HL-60 (cell line): Measurements from ENCODE around the gene KIAA0040.

Experiments used
- DNase-seq, 2 experiments: peaks; one replicate each; pipeline ENCODE4 v3.0.0-alpha.2; 2010 to 2020; ENCODE audit warnings: low read depth in 1 of 2, low spot score in 1 of 2
- H3K27ac ChIP-seq: fragments of 250-450 bp; sonication (Bioruptor Pico); replicated peaks from 2 replicates; pipeline ENCODE4 v1.5.1; 2020; ENCODE audit warnings: mild to moderate bottlenecking, moderate library complexity
- H3K27me3 ChIP-seq: fragments of 250-450 bp; sonication (Bioruptor Pico); 2 replicates; pipeline ENCODE4 v1.5.1; 2021; ENCODE audit warnings: mild to moderate bottlenecking, moderate library complexity; ENCODE audit not compliant: insufficient read depth, poor library complexity, severe bottlenecking
- H3K4me3 ChIP-seq: replicated peaks from 2 replicates; pipeline ENCODE4 v1.5.1; 2011; ENCODE audit warnings: mild to moderate bottlenecking, control low read depth, low read length; ENCODE audit not compliant: insufficient read depth
- GABPA ChIP-seq: IDR thresholded peaks from 2 replicates; pipeline ENCODE4 v1.6.1; 2012; ENCODE audit warnings: low read depth
- POLR2AphosphoS5 ChIP-seq: IDR thresholded peaks from 2 replicates; pipeline ENCODE4 v1.6.1; 2012; ENCODE audit warnings: low read depth
- REST ChIP-seq: IDR thresholded peaks from 2 replicates; pipeline ENCODE4 v1.6.1; 2012; ENCODE audit warnings: low read depth; ENCODE audit not compliant: insufficient replicate concordance
- SPI1 ChIP-seq: IDR thresholded peaks from 2 replicates; pipeline ENCODE4 v1.6.1; 2012; ENCODE audit warnings: low read depth, mild to moderate bottlenecking, borderline replicate concordance
- TF ChIP-seq, protein P1 (sequence below): IDR thresholded peaks from one replicate; pipeline ENCODE4 v1.5.1; 2011; ENCODE audit warnings: low read length, control low read depth, inconsistent platforms; ENCODE audit not compliant: insufficient read depth

KIAA0040 gene

GRCh38 chr1:175183586-175183985 is 9.0 kb downstream of the KIAA0040 start:
- TF ChIP-seq GABPA (no peak), POLR2AphosphoS5 (no peak), SPI1 (no peak), REST (no peak)
- TF ChIP-seq, protein P1, sequence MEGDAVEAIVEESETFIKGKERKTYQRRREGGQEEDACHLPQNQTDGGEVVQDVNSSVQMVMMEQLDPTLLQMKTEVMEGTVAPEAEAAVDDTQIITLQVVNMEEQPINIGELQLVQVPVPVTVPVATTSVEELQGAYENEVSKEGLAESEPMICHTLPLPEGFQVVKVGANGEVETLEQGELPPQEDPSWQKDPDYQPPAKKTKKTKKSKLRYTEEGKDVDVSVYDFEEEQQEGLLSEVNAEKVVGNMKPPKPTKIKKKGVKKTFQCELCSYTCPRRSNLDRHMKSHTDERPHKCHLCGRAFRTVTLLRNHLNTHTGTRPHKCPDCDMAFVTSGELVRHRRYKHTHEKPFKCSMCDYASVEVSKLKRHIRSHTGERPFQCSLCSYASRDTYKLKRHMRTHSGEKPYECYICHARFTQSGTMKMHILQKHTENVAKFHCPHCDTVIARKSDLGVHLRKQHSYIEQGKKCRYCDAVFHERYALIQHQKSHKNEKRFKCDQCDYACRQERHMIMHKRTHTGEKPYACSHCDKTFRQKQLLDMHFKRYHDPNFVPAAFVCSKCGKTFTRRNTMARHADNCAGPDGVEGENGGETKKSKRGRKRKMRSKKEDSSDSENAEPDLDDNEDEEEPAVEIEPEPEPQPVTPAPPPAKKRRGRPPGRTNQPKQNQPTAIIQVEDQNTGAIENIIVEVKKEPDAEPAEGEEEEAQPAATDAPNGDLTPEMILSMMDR = no peak
- H3K27me3 ChIP-seq = peaks cover 4% of the 10 kb centered on the region
- no peak for DNase-seq
- H3K4me3 ChIP-seq = no peak overlapping the region
- H3K27ac ChIP-seq = no peak overlapping the region

DNA sequence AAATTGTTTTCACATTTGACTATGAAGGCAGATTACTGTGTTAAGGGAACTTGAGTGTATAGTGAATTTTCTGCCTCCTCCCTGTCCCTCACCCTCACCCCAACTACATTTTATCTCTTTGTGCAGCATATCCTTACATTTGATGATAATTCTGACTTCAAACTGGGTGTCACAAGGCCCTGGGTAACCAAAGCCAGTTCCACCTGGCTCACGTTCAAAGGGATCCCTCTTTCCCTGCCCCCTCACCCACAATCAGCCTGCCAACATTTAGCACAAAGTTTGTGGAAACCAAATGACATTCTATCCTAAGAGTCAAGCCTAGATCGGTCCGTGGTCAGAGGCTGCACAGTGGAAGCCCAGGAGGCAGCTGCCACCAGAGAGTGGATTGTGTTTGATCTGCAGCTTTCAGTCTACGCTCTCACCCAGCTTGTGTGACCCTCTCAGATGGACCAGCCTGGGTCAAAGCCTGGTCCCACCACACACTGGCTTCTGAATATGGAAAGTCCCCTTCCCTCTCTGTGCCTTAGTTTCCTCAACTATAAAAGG is 10.3 kb downstream of the KIAA0040 start:
- H3K27ac ChIP-seq = no peak overlapping the region
- TF ChIP-seq GABPA = no peak
- TF ChIP-seq POLR2AphosphoS5 = no peak
- TF ChIP-seq, protein P1 = no peak
- no peak for DNase-seq
- H3K4me3 ChIP-seq = no peak overlapping the region
- H3K27me3 ChIP-seq = peaks cover 4% of the 10 kb centered on the region

DNA sequence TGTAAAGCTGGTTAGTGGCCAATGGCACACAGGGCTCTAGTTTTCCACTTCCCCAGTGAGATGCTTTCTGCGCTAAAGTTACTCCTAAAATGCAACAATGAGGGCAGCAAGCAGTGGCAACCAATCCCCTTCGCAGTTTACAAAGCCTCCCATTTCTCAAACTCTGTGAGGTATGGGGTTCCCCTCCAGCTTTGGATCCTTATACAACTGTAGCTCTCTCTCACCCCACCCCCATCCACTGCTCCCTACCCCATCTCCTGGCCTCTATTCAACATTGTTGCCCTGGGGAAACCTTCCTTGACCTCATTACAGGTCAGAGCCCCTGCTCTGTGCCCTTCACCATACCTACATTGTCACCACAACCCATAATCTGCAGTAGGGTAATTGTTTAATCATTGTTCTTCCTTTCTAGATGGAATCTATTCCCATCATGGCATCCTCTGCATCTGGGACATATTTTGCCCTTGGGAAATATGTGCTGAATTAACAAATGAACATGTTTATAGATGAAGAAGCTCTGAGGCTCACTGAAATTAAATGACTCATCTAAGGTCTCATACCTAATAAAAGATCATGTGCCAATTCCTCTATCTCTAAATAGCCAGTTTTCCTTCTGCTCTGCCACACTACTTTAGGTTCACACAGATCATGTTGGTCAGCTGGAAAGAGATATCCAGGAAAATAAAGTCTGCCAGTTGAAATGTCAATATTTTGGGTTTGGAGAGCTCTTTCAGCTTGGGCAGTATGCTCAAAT is 12.6 kb downstream of the KIAA0040 start:
- TF ChIP-seq, protein P1 = no peak
- TF ChIP-seq REST (no peak), POLR2AphosphoS5 (no peak), GABPA (no peak), SPI1 (no peak)
- no peak overlapping the region for H3K27ac ChIP-seq

DNA sequence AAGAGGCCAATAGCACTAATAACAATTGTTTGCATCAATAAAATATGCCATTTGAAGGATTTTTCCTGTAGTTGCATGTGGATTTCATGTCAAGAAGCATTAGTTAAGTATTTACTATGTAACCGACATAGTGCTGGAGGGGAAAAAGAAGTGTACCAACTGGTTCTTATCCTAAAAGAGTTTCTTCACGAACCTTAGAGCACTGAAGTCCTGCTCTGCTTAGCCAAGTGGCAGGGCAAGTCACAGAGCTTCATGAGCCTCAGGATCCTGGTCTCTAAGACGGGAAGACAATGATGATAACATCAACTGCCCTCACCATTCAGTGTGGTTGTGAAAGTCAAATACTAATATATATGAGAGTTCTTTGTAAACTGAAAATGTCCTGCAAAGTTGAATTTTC is 14.1 kb downstream of the KIAA0040 start:
- no peak overlapping the region for H3K4me3 ChIP-seq
- DNase-seq = no peak
- H3K27ac ChIP-seq = no peak overlapping the region
- peaks cover 4% of the 10 kb centered on the region for H3K27me3 ChIP-seq
- TF ChIP-seq, protein P1 = no peak
- no peak for TF ChIP-seq REST
- TF ChIP-seq GABPA = no peak

More for the DNA sequence above, 12.6 kb downstream of the KIAA0040 start:
- no peak for DNase-seq
- Histone ChIP-seq H3K4me3 (no peak overlapping the region), H3K27me3 (peaks cover 4% of the 10 kb centered on the region)
